ENCODE data around the gene GPN2.

GPN2 gene

DNA sequence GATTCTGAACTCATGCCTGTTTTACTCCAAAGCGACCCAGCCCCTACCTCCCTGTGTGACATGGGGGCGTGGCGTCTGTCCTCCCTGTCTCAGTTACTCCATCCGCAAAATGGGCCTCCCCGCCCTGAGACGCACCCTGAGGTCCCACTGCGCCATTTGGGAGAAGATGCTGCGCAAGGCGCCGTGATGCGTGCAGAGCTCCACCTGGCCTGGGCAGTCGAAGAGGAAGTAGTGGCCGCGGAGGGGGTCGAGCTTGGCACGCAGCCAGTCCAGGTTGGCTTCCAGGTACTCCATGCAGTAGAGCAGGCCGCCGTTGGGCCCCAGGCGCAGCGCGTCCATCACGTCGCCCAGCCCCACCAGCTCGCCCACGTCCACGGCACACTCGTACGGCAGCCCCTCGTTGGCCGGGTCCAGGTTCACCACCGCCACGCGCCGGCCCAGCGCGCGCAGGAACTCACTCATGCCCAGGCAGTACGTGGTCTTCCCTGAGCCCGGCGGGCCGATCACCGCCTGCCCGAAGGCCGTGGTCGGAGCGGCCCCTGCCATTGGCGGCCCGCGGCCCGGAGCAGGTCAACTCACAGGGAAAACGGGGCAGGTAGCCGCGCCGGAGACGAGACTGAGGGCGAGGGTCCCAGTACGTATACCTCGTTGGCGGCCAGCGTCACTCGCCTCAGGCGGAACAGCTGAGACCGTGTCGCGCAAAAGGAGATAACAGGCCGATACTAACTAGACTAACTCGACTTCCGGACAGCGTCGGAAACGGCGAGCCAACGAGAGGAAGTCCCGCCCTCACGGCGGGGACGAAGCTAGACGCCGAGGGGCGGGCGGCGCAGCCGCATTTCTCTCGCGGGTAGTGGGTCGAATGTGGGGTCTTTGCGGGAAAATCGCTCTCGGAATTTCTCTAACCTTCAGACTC is at the start of gene GPN2:
Gene GPN2 (minus strand): TSS at position 733 of the 916 bp plus-strand sequence. CDS start 187 bp downstream, at position 546.
- peak; percentile 70 for DNase-seq (ENCODE audit: low read depth)

DNA sequence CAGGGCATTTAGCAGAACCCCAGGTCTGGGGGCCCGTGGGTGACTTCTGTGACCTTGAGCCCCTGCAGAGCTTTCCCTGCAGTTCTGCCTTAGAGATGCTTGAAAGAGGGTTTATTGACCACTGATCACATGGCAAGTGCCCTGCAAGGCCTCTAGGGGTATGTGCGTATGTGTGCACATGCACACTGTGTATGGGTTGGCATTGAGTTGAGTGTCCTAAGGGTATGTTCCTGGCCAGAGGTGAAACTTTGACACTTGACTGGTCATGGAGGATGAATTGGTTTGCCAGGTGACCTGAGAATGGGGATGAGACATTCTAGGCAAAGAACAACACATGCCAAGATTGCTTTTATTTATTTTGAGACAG is 48.6 kb upstream of the GPN2 start:
- no peak for DNase-seq (ENCODE audit: low read depth)

DNA sequence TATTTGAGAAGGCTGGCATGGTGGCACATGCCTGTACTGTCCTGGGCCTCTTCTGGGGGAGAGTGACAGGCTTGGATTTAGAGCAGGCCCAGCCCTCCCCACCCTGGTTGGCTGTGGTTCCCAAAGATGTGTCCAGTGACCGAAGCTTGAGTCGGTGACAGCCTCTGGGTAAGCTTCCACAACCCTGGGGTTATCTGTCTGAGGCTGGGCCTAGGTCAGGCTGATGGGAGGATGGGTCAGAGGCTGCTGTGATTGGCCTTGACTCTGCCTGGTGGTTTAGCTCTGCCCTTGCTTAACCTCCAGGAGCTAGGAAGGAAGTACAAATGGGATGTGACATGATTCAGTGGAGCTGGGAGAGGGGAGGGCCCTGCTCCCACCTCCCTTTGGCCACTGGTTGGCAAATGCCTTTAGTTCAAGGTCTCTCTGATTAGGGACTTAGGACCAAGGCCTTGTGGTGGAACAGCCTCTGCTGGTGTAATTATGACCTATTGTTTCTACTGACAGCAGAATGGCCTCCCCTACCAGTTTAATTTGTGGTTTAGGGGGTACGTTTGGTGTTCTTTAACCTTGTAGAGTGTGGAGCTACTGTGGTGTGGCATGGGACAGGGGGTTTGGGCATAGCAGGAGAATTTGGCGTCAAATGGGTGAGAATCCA is 48.0 kb upstream of the GPN2 start:
- peak; percentile 32 for DNase-seq (ENCODE audit: low read depth)

DNA sequence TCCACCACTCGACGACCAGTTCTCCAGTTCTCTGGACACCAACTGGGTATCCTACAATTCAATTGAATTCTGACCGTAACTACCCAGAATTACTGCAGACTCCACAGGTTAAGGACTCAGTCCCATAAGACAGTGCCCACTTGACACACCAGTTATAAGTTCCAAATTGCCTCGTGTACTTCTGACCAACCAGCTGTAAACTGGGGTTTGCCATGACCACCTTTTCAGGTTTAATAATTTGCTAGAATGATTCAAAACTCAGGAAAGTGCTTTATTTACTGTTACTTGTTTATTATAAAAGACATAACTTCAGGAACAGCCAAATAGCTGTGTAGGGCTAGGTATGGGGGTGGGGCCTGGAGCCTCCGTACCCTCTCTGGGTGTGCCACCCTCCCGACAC is 46.7 kb upstream of the GPN2 start:
- DNase-seq (ENCODE audit: low read depth): no peak

DNA sequence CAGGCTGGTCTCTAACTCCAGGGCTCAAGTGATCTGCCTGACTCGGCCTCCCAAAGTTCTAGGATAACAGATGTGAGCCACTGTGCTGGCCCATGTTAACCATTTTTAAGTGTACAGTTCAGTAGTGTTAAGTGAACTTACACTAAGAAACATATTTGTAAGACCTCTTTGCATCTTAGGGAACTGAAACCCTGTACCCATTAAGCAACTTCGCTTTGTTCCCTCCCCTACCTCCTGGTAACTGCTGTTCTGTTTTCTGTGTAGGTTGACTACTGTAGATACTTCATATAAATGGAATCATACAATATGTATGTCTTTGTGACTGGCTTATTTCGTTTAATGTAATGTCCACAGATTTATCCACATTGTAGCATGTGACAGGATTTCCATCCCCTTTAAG is 42.4 kb upstream of the GPN2 start:
- no peak for DNase-seq (ENCODE audit: low read depth)

DNA sequence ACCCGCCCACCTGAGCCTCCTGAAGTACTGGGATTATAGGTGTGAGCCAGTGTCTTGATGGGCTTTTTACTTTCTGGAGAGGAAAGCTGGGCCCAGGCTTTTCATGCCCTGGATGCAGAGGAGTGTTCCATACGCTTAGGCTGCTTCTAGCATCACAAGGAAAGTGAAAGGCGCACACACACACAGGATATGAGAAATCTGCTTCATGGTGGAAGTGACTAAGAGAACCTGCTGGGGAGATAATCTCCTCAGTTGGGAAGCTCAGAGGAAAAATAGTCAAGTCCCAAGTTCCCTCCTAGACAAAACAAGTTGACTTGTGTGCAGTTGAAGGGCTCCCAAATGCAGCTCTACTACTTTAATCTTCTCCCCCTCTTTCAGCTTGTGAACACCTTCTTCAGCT is 33.6 kb upstream of the GPN2 start:
- peak; percentile 27 for DNase-seq (ENCODE audit: low read depth)

DNA sequence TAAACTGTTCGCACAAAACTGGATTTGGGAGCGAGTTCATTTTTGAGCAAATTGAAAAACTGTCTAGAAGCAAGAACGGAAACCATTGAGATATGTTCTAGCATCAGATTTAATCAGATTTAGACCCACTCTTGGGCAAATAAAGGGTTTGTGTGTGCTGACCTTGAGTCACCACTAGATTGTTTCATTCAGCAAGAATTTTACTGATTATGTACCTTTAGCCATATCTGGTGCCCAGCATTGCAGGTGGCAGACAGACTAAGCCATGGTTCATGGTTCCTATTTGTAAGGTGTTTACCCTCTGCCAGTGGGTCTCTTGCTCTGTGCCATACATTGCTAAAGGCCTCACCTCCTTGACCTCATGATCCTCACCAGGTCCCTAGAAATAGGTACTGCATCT is 32.8 kb upstream of the GPN2 start:
- no peak for DNase-seq (ENCODE audit: low read depth)

DNA sequence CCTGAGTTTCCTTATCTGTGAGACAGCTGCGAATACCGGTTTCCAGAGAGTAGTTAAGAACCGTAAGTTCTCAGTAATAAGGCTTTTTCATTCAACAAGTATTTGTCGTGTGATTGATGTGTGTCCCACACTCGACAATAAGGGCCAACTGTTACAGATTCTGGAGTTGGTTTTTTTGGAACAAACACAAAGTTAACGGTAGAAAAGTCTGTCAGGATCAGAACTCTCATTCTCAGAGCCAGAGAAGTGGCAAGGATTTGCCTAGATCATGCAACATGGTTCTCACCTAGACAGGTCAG is 32.3 kb upstream of the GPN2 start:
- no peak for DNase-seq (ENCODE audit: low read depth)

DNA sequence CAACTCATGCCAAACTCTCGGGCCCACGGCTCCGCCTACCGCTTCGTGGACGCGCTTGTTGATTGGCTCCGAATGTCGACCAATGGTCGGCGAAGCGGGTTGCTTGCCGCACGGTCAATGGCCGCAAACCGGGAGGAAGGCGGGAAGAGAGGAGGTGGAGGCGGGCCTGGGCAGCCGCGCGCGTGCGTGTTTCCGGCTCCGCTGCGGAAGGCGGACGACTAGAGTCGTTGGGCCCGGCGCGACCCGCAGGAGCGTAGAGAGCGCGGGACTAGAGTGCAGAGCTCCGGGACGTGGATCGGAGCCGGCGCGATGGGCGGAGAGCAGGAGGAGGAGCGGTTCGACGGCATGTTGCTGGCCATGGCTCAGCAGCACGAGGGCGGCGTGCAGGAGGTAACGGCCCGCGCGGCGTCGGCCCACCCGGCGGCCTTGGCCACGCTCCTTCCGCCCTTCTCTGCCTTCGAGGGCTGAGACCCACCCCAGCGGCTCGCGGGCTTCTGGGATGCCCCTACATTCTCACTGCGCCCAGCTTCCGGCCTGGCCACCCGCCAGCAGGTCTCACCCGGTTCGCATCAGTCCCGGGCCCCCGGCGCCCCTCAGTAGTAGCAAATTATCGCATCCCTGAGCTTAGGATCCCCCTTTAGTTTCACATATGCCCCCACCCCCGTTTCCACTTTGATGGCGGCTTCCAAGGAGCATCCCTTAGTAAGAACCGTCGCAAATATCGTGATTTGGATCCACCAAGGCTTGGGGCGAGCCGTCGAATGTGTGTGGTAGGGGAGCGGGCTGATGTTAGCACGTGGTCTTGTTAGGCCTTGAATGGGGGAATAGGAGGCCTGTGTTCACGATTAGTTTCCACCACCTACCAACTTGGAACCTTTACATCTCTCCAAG is 31.7 kb upstream of the GPN2 start, which contains the start of gene NUDC:
Gene NUDC (plus strand): TSS at position 204 of the 891 bp plus-strand sequence. CDS start 106 bp downstream, at position 310.
- DNase-seq (ENCODE audit: low read depth): peak; percentile 95

DNA sequence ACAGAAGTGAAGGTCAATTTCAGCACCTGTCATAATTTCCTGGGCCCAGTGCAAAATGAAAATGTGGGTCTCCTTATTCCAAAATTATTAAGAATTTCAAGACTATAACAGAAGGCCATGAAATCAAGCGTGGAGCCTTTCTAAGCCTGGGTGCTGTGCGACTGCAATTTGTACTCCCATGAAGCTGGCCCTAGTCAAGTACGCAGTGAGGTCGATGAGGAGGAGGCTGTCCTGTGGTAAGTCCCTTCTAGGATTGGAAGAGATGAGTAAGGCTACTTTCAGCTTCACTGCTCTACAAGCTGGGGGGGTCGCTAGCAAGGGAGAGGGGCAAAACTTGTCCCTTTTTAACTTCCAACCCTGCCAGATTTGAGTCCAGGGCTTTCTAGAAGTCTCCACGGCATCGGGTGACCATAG is 31.1 kb upstream of the GPN2 start:
- DNase-seq (ENCODE audit: low read depth): no peak

DNA sequence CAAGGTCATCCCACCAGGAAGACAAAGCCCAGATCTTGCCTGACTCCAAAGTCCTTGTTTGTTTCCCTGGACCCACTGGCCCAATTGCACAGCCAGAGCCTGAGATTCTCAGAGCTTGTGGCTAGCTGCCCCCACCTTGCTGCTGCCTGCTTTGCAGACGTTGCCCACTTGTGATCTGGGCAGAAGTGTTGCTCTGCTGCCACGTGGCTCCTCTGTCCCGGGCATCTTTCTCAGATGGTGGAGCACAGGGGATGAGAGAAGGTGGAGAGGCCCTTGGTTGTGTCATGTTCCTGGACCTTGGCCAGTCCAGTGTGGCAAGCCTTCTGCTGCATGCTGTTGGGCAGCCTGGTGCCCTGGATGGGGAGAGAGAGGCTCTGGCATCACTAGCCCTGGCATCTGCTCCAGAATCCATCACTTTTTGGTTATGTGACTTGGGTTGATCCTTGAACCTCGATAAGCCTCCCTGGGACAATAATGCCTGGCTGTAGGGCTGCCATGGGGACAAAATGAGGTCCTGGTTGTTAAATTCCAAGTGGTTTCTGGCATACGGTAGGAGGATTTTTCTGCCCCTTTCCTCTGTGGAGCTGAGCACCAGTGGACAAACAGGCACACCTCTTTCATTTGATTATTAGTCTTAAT is 25.2 kb upstream of the GPN2 start:
- no peak for DNase-seq (ENCODE audit: low read depth)

DNA sequence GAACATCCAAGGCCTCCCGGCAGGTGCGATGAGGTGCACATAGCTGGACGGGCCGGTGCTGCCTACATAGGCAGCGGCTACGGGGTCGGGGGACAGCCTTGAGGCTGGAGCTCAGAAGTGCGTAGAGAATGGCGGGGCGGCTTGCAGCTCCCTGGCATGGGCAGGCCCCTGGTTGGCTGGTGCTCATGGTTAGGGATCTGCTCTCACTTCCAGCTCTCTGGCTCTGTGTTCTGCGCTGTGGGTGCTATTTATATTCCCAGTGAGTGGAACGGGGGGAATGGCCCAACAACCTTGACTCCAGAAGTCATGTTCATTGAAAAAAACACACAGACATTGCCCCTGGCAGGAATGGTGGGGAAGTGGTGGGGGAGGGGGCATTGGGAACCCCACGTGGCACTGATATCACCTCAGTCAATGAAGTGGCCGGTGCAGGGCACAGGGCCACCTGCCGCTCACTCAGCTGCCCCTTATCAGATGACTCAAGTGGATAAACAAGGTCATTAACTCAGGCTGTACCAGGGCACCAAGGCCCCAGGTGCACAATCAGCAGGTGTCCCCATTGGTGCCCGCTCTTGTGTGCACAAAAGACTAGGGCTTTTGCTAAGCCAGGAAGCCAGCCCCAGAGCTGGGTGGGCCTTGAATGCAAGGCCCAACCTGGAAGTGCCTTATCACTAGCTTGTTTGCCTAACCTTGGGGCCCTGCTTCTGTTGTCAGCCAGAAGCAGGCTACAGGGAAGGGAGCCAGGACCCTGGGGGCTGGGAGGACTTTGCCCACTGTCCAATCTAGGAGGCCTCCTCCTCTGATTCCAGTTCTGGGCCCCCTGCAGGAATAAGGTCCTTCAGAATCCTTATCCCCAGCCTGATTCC is 23.9 kb upstream of the GPN2 start, which contains the start of gene NR0B2:
Gene NR0B2 (minus strand): TSS at position 222 of the 866 bp plus-strand sequence. CDS start 35 bp downstream, at position 187.
- DNase-seq (ENCODE audit: low read depth): no peak

DNA sequence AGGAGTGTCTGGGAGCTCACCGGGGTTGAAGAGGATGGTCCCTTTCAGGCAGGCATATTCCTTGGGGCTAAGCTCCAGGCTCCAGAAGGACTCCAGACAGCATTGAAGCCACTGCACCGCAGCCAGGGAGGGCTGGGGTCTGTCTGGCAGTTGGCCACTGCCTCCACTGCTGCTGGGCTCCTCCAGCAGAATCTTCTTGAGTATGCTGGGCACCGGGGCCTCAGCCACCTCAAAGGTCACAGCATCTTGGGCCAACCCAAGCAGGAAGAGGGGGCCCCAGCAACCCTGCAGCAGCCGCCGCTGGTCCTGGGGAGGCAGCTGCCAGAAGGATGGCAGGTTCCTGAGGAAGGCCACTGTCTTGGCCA is 23.3 kb upstream of the GPN2 start:
- no peak for DNase-seq (ENCODE audit: low read depth)

DNA sequence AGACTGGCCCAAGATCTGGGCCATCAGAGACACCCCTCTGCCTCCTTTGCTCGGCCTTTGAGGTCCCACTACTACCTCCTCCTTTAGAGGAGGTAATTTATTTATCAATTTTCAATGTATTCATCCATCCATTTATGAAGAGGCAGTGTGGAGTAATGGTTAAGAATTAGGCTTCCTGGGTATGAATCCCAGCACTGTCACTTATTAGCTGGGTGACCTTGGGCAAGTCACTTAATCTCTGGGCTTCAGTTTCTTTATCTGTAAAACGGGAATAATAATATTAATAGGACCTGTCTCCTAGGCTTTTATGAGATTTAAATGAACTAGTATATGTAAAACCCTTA is 22.0 kb upstream of the GPN2 start:
- no peak for DNase-seq (ENCODE audit: low read depth)

DNA sequence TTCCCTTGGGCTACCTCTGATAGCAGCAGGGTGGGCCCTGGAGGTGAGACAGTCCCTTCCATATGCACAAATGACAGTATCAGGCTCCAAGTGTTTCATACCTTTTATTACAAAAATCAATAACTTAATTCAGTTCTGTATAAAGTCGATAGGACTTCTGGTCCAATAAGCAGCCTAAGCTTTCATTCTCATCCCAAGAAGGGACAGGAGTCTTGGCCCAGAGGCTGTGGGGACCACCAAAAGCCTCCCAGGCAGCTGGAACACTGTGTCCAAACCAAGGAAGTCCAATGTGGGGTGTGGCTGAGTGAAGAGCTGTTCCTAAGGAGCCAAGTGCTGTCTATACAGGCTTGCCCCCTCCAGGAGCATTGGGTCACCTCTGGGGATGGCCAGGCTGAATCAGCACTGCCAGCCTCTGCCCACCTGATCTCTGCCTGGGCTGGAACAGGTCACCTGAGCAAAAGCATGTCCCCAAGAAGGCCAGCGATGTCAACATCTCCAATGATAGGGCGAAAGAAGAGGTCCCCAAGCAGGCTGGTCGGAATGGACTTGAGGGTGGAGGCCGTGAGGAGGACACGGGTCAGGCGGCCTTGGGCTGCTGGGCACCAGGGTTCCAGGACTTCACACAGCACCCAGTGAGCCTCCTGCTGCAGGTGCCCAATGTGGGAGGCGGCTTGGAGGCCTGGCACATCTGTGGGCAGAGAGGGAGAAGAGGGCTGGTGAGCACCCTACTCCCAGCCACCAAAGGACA is 21.5 kb upstream of the GPN2 start:
- no peak for DNase-seq (ENCODE audit: low read depth)

DNA sequence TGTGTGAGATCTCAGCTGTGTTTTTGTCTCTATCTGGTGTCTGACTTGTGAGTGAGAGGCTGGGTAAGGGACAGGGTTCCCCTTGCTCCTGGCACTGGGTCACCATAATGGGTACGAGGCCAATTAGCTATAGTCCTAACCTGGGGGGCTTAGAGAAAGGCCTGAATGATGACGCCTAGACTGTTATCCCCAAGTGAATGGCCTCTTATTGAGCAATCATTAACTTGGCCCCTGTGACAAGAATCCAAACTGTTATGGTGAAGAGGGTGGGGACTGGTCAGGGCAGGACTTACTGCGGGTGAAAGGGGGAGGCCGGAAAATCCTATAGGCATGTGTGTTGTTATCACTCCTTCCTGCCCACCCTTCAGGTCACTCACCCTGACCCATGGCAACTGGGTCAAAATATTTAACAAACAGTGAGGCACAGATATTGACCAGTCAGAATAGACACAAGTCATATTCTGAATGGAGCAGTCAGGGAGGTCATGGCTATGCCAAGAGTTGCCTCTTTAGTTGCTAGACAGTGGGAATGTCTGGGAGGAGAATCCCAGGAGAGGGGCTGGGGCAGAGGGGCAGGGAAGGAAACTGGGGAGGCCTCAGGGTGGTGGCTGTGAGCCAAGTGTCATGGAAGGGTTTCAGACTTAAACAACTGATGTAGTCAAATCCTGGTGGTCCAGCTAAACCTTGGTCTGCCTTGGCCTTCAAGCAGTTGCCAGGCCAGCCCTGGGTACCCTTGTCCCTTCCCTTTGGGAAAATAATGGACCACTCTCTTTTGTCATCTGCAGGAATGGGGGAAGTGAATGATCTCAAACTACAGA is 20.5 kb upstream of the GPN2 start:
- DNase-seq (ENCODE audit: low read depth): no peak

DNA sequence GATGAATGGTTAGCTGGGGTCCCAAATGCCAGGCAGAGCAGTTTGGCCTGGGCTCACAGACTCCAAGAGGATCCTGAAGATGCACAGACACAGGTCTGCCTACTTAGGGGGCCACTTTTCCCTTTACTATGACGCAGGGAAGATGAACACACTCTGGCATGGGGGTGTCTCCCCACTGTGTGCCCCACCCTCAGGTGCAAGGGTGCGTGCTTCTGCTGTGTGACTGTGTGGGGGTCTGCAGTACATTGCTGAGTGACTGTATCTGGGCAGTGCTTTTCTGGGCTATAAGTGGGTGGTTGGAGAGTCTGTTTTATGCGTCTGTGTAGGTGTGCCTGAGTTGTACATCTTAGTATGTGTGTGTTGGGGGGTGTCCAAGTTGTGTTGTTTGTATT is 19.9 kb upstream of the GPN2 start:
- DNase-seq (ENCODE audit: low read depth): no peak

DNA sequence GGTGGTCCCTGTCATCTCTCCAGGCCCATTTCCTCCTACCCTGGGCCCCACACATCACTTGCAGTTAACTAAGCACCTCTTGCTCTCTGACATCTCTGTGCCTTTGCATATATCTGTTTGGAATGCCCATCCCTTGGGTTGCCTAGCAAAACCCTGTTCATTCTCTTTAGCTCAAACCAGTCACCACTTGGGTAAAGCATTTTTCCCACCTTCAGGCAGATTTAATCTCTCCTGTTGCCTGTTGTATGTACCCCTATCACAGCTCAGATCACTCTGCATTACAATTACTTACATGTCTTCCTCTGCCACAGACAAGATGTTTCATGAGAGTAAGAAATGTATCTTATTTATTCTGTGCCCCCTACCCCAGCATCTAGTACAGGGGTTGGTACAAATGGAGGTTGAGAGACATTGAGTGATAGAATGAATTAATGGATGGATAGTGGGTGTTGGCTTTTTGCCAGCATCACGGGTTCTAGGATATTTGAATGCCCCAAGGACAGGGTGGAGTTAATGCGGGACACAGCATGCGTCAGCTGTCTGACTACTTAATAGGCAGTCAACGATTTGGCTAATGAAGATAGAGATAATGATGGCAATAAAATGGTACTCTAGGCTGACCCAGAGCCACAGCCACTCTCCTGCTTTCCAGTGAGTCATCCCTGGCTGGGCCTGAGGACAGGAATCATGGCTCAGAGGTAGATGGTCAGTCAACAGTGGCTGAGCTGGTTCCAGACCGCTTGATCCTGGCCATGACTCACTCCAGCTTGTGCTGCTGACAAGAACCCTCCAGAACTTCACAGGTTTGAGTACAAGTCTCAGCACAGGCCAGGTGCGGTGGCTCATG is 17.2 kb upstream of the GPN2 start:
- DNase-seq (ENCODE audit: low read depth): peak; percentile 88
